ENCODE data around the gene HOXA3.

HOXA3 gene

DNA sequence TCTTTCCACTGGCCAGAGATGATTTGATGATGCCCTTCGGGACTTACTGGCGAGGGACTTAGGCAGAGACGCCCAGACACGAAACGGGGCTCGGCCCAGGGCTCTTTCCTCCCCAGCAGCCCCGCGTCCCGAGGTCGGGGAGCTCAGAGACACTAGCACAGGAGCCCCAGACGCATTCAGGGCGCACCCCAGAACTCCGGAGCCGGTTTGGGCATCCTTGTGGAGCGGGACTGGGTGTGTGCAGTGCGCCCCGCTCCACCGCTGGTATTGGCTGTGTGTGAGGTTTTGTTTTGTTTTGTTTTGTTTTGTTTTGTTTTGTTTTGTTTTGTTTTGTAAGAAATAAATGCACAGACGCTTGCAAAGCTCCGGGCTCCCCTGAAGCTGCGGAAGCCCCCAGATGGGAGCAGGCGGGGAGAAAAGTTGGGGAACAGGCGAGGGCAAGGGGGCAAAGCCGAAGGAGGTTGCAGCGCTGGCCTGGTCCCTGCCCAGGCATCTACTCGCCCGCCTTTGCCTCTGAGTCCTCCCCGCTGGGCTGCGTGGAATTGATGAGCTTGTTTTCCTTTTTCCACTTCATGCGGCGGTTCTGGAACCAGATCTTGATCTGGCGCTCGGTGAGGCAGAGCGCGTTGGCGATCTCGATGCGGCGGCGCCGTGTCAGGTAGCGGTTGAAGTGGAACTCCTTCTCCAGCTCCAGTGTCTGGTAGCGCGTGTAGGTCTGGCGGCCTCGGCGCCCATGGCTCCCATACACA is 7.0 kb downstream of the HOXA3 start:
- Histone ChIP-seq H3K4me2 (ENCODE audit: low read depth, low read length) (no peak overlapping the region), H3K79me2 (ENCODE audit: low read length) (no peaks in the 10 kb centered on the region), H3K4me1 (ENCODE audit: low read length) (no peaks in the 10 kb centered on the region), H3K9ac (ENCODE audit: low read length) (no peak overlapping the region), H3K36me3 (replicated peaks; ENCODE audit: insufficient read depth, low read length) (no peaks in the 10 kb centered on the region), H3K4me3 (ENCODE audit: low read length) (no peak overlapping the region), H4K20me1 (ENCODE audit: insufficient read depth, low read length) (no peaks in the 10 kb centered on the region), H3K27ac (ENCODE audit: low read length) (no peak overlapping the region), H3F3A (ENCODE audit: insufficient read depth, low read length) (no peaks in the 10 kb centered on the region), H2AFZ (ENCODE audit: low read length) (no peak overlapping the region), H3K9me3 (replicated peaks; ENCODE audit: insufficient read depth, low read length) (no peaks in the 10 kb centered on the region), H3K27me3 (replicated peaks; ENCODE audit: insufficient read depth, low read length) (peaks cover 34% of the 10 kb centered on the region), H3K9me2 (replicated peaks; ENCODE audit: insufficient read depth, low read length) (no peaks in the 10 kb centered on the region)
- DNase-seq, result no peak
- TF ChIP-seq EZH2 (optimal IDR thresholded peaks at IDR 0.05; ENCODE audit: low read depth, low read length) (no peak), EZH2phosphoT487 (IDR thresholded peaks at IDR 0.05; ENCODE audit: low read length) (no peak)
- TF ChIP-seq, protein P1, sequence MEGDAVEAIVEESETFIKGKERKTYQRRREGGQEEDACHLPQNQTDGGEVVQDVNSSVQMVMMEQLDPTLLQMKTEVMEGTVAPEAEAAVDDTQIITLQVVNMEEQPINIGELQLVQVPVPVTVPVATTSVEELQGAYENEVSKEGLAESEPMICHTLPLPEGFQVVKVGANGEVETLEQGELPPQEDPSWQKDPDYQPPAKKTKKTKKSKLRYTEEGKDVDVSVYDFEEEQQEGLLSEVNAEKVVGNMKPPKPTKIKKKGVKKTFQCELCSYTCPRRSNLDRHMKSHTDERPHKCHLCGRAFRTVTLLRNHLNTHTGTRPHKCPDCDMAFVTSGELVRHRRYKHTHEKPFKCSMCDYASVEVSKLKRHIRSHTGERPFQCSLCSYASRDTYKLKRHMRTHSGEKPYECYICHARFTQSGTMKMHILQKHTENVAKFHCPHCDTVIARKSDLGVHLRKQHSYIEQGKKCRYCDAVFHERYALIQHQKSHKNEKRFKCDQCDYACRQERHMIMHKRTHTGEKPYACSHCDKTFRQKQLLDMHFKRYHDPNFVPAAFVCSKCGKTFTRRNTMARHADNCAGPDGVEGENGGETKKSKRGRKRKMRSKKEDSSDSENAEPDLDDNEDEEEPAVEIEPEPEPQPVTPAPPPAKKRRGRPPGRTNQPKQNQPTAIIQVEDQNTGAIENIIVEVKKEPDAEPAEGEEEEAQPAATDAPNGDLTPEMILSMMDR (IDR thresholded peaks at IDR 0.05; ENCODE audit: low read length), result no peak

DNA sequence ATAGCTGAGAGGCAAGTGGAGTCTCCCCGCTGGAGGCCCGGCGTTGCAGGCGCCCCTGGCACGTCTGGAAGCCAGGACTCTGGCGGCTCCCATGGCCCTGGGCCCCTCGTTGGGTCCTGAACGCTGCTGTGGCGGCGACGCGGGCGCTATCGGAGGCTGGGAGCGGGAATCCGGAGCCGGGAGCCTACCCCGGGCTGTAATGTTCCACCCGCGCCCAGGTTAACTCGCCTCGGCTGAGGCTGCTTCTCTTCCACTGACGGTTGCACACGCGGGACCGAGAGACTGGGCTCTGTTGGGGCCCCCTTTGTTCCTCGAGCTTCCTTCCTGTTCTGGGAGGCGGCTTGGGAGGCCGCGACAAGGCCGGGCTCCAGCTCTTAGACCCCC is 7.6 kb downstream of the HOXA3 start:
- no peaks in the 10 kb centered on the region for H3K36me3 ChIP-seq (replicated peaks; ENCODE audit: insufficient read depth, low read length)
- H3K4me2 ChIP-seq (ENCODE audit: low read depth, low read length), result no peak overlapping the region
- H3K27ac ChIP-seq (ENCODE audit: low read length), result no peak overlapping the region
- H3K9ac ChIP-seq (ENCODE audit: low read length), result no peak overlapping the region
- no peaks in the 10 kb centered on the region for H3K9me3 ChIP-seq (replicated peaks; ENCODE audit: insufficient read depth, low read length)
- peaks cover 34% of the 10 kb centered on the region for H3K27me3 ChIP-seq (replicated peaks; ENCODE audit: insufficient read depth, low read length)
- H3K4me1 ChIP-seq (ENCODE audit: low read length), result no peaks in the 10 kb centered on the region
- no peaks in the 10 kb centered on the region for H3F3A ChIP-seq (ENCODE audit: insufficient read depth, low read length)
- no peak overlapping the region for H3K4me3 ChIP-seq (ENCODE audit: low read length)
- TF ChIP-seq, protein P1 (IDR thresholded peaks at IDR 0.05; ENCODE audit: low read length), result no peak
- TF ChIP-seq EZH2 (optimal IDR thresholded peaks at IDR 0.05; ENCODE audit: low read depth, low read length), result no peak
- TF ChIP-seq EZH2phosphoT487 (IDR thresholded peaks at IDR 0.05; ENCODE audit: low read length), result no peak
- no peaks in the 10 kb centered on the region for H4K20me1 ChIP-seq (ENCODE audit: insufficient read depth, low read length)
- H2AFZ ChIP-seq (ENCODE audit: low read length), result no peak overlapping the region
- no peaks in the 10 kb centered on the region for H3K79me2 ChIP-seq (ENCODE audit: low read length)
- no peak for DNase-seq
- H3K9me2 ChIP-seq (replicated peaks; ENCODE audit: insufficient read depth, low read length), result no peaks in the 10 kb centered on the region

DNA sequence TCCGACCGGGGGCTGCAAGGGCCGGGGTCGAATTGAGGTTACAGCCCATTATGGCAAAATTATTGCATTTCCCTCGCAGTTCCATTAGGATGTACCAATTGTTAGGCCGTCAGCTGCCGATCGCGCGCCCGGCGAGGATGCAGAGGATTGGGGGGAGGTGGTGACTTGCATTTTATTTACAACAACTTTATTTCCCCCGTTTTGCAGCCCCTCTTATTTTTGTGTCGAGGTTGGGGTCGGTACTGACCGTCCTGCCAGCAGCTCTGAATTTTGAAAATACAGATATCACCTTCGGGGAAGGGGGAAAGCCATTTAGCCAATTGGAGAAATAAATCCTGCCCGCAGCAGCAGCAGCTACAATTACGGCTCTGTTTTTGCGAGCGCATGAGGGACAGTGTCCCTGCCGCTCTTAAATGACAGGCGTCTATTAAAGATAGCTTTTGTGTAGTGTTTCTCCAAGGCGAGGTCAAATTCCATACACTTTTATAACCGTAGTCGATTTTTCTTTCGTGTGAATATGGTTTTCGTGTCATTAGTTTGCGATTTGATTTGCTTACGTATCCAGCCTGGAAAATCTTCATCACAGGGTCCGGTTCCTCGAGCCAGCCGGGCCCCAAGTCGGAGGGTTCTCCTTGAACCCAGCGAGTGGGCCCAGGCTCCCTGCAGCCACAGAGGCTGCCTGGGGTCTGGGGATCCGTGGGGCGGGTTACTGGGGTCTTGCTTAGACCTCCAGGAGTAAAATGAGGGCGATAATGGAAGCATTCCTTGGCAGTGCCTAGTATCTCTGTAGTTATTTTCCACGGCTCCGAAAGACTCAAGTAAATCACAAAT is 8.2 kb downstream of the HOXA3 start:
- peaks cover 28% of the 10 kb centered on the region for H3K27me3 ChIP-seq (replicated peaks; ENCODE audit: insufficient read depth, low read length)
- no peaks in the 10 kb centered on the region for H3K36me3 ChIP-seq (replicated peaks; ENCODE audit: insufficient read depth, low read length)
- no peaks in the 10 kb centered on the region for H4K20me1 ChIP-seq (ENCODE audit: insufficient read depth, low read length)
- H3K9me2 ChIP-seq (replicated peaks; ENCODE audit: insufficient read depth, low read length), result no peaks in the 10 kb centered on the region
- H2AFZ ChIP-seq (ENCODE audit: low read length), result no peak overlapping the region
- H3K4me2 ChIP-seq (ENCODE audit: low read depth, low read length), result no peak overlapping the region
- H3K9ac ChIP-seq (ENCODE audit: low read length), result no peak overlapping the region
- no peaks in the 10 kb centered on the region for H3F3A ChIP-seq (ENCODE audit: insufficient read depth, low read length)
- H3K4me1 ChIP-seq (ENCODE audit: low read length), result no peaks in the 10 kb centered on the region
- no peak overlapping the region for H3K27ac ChIP-seq (ENCODE audit: low read length)
- TF ChIP-seq, protein P1 (IDR thresholded peaks at IDR 0.05; ENCODE audit: low read length), result no peak
- TF ChIP-seq EZH2phosphoT487 (IDR thresholded peaks at IDR 0.05; ENCODE audit: low read length), result no peak
- TF ChIP-seq EZH2 (optimal IDR thresholded peaks at IDR 0.05; ENCODE audit: low read depth, low read length), result no peak
- no peak for DNase-seq
- no peaks in the 10 kb centered on the region for H3K9me3 ChIP-seq (replicated peaks; ENCODE audit: insufficient read depth, low read length)
- no peak overlapping the region for H3K4me3 ChIP-seq (ENCODE audit: low read length)
- H3K79me2 ChIP-seq (ENCODE audit: low read length), result no peaks in the 10 kb centered on the region

All from MM.1S (cell line).